ENCODE data around the gene HEXIM2.

The HEXIM2 gene

GRCh38 chr17:45128331-45128730, 33.3 kb upstream of the HEXIM2 start:
- DNase-seq, result no peak

- no peak for DNase-seq
These were observed 32.7 kb upstream of the HEXIM2 start for GRCh38 chr17:45128989-45129388.

- no peak for DNase-seq
These were observed 32.2 kb upstream of the HEXIM2 start for GRCh38 chr17:45129426-45129939.

DNA sequence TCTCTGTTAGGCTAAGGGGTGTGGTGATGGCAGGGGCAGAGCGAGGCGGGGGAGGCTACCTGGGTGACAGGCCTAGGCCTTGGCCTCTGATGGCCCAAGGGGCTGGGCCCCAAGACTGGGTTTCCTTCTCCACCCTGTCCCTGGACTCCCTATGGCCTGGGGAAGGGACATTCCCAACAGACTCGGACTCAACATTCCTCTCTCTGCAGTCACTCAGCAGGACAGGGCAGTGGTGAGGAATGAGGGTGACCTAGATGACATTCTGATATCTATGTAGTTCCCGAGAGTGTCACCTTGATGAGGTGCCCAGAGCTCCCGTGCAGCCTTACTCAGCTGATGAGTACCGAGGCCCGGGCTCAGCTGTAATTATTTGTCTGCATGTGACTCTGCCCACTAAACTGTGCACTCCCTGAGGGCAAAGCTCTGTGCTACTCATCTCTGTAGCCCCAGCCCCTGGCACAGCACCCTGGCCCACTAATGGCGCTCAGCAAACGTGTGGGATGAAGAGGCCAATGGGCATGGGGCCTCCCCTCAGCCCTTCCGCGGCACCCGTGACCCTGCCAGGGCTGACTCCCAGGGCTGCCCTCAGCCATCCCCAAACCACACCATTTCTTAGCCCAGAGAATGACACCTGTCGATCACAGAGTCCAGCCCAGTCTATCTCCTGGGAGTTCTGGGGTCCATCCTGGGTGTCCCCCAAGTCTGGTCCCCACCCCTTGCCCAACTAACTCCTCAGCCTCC, 31.6 kb upstream of the HEXIM2 start:
- DNase-seq, result no peak

DNA sequence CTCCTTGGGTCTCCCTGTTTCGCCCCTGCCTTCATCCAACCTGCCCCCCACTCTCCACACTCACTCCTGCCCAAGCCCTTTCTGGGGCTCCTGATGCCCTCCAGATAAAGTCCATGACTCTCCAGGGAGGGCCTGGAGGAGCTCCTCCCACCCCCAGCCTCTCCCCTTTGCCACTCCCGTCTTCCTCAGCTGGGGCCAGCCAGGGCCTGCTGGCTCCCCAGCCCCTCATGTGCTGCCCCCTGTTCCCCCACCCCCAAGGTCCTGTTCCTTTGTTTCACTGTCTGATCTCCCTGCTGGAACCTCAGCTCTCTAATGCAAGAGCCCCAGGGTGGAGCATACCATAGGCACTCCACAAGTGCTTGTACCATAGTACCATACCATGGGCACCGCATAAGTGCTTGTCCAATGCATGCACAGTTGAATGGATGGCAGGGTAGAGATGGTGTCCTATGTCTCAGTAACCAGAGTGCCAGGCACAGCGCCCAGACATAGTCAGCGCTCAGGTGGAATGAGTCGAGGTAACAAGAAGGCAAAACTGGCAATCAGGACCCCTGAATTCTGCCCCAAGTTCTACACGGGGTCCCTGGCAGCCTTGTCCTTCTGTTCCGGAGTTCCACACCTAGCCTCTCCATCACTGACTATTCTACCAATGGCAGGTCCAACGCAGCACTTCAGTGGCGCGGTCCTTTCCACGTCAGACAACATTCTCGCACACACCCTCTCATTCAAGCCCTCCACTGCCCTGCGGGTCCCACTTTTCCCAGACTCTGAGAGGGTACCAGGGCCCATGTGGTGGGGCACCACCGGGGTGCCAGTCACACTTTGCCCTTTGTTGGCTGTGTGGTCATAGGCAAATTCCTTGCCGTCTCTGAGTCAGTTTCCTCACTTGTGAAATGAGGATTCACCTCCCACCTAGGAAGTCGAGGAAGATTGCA, 30.7 kb upstream of the HEXIM2 start:
- DNase-seq, result no peak

DNA sequence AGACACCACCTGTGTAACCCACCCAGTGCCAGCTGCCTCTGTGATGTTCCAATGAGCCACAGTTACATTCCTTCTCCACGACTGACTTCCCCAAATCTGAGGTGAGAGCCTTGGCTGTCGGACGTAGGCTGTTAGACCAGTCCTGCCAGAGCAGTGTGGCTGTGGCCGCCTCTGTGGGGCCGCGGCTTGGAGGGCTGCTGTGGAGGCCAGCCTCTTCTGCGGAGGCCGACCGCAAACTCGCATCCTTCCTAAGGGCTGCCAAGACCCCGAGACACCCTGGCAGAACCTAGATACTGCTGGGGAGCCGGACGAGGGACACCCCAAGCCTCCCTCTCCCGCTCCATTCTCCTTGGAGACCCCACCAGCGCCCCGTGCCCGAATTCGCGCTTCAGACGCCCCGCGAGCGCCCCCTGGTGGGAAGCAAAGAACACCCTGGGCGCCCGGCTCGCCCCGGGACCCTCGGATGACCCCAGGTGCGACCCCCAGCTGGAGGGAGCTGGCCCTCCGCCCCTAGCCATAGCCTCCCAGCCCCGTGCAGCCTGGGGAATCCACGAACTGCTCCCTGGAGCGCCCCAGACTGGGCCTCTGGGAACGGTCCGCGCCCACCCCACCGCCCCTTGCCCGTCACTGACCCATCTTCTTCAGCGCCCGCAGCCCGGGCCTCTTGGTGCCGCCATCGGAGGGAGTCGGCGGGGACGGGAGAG, 29.9 kb upstream of the HEXIM2 start:
- no peak for DNase-seq

DNA sequence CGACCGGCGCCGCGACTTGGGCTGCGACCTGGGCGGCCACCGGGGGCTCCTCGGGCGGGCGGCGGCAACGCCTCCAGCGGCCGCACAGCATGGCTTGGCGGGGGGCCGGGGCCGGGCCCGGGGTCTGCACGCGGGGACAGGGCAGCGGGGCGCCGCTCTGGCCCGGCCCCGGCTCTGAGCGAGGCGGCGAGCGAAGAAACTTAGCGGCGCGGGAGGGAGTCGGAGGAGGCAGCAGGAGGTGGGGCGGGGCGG, 29.4 kb upstream of the HEXIM2 start, which contains the start of gene PLCD3:
Gene PLCD3, minus strand, starts transcription at position 196 of the 252 bp plus-strand sequence. Its CDS starts 105 bp downstream, at position 91.
- no peak for DNase-seq

GRCh38 chr17:45132572-45133463, 28.9 kb upstream of the HEXIM2 start:
- peak; percentile 70 for DNase-seq

DNA sequence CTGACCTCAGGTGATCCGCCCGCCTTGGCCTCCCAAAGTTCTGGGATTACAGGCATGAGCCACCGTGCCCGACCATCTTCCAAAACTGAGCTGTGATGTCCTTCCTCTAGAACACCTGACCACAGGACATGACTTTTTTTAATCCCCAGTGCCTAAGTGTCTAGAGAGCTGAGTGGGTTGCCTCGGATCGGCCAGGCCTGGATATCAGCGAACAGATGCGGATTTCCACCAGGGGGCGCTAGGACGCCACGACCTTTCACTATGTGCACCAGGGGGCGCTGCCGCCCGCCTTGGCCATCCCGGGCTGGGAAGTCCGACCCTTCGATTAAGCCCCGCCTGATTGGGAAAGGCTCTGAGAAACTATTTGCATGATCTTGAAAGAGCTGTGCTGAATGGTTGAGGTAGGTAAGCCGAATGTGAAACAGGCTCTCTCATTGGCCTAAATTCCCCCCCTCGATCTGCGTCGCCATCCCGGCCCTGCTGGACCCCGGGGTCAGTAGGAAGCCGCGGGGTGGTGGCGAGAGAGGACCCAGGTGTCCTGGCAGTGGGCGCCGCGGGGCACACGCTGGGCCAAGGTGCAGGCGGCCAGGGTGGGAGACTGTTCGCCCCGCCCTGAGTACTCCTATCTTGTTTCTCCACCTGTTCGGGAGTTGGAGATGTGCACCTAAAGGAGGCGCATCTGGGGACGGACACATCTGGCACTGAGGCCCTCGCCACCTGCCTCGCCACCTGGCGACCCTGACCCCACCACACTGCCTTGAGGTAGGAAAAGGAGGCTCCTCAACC, 26.3 kb upstream of the HEXIM2 start, which contains the start of gene ACBD4:
Gene ACBD4, plus strand, starts transcription at position 496 of the 786 bp plus-strand sequence. CDS start 458 bp downstream, outside the sequence.
- DNase-seq, result peak; percentile 89

DNA sequence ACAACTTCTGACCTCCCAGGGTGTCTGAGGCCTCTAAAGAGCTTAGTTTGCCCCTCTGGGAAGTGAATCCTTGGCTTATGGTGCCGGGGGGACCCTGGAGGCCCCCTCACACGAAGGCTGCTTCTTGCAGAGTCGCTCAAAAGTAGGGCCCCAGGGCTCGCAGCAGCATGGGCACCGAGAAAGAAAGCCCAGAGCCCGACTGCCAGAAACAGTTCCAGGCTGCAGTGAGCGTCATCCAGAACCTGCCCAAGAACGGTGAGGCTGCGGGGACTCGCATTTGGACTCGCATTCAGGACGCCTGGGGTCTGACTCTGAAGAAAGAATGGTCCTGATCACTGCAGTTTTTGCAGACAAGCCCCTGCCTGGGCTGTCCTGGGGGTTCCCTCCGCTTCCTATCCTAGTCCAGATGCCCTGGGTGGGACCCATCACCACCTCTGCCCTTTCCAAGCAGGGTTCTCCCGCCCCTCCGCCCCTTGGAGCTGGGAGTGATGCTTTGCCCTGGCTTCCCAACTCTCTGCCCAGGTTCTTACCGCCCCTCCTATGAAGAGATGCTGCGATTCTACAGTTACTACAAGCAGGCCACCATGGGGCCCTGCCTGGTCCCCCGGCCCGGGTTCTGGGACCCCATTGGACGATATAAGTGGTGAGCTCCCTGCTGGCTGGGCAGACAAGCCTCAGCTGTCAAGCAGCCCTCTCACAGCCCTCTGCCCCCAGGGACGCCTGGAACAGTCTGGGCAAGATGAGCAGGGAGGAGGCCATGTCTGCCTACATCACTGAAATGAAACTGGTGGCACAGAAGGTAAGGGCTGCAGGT, 25.5 kb upstream of the HEXIM2 start:
- DNase-seq, result no peak

DNA sequence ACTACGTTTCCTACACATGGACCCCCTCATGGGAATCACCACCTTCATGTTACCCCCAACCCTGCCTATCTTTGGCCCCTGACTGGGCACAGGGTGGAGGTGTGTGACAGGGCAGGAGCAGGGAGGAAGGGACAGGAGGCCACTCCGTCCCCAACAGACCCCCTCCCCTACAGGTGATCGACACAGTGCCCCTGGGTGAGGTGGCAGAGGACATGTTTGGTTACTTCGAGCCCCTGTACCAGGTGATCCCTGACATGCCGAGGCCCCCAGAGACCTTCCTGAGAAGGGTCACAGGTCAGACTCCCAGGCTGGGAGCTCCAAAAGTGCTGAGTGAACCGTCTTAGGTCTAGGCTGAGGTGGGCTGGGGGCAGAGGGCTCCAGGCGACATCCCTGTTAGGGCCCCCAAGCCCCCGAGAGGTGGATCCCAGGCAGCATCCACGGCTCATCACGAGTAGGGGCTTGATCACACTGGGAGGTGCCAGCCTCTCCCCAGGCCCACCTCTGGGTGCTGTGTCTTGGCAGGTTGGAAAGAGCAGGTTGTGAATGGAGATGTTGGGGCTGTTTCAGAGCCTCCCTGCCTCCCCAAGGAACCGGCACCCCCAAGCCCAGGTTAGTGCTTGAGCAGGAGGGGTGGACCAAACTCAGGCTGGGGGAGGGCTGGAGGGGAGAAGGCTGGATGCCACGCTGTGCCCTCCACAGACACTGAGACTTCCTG, 24.7 kb upstream of the HEXIM2 start:
- DNase-seq, result no peak

DNA sequence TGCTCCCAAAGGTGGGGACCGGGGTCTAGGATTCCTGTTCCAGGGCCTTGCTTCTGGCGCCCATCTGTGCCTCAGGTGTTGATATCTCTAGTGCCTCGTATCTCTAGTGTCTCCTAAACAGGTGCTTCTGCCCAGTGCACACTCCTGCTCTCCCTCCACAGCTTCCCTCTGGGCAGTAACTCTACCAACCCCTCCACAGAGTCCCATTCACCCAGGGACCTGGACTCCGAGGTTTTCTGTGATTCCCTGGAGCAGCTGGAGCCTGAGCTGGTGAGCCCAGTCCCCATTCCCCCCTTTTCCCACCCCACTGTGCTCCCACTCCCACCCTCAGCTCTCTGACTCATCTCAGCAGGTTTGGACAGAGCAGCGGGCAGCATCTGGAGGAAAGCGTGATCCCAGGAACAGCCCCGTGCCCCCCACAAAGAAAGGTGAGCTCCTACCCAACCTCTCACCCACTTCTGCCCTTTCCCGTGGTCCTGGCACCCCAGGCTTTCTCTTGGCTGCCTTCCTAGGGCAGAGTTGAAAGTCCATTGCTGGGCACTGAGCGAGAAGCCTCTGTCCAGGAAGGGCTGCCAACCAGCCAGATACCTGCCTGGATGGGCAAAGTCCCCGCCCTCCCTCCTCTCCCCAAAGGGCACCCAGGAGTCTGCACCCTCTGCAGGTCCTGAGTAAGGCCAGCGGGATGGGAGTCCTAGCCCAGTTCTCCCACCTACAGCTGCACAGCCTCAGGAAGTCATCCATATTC, 23.9 kb upstream of the HEXIM2 start:
- no peak for DNase-seq

GRCh38 chr17:45138911-45139532, 22.7 kb upstream of the HEXIM2 start:
- no peak for DNase-seq

DNA sequence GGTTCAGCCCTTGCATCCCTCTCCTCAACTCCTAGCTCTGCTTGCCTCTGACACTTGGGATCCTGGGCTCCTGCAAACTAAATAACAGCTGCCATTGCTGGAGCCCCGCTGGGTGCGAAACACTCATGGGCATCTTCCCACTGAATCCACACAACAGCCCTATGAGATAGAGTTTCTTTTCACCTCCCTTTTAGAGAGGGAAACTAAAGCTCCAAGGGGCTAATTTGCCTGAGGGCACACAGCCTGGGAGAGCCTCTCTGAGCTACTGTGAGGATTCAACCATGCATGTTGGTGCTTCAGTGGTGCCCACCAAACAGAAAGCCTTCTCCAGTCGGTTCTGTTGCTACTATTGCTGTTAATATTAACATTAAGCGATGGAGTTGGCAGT, 22.1 kb upstream of the HEXIM2 start:
- DNase-seq, result no peak

GRCh38 chr17:45143094-45143670, 18.5 kb upstream of the HEXIM2 start:
- no peak for DNase-seq

DNA sequence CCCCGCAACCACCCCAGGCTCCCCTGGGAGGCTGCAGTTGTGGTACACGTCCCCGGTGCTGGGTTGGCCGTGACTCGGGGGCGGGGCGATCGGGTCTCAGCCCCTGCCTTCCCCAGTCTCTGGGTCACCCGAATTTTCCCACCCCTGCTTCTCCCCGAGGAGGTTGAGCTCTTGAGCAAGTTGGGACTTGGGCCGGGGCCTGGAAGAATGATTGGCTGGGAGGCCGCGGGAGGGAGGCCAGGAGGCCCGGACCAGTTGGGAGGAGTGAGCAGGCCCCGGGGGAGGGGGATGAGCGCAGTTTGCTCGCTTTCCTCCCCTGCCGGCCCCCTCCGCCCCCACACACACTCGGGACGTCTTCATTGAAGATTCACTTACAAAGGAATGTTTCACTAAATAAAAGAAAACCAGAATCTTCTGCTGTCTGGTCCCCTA, 17.9 kb upstream of the HEXIM2 start:
- no peak for DNase-seq

GRCh38 chr17:45144199-45145034, 17.3 kb upstream of the HEXIM2 start:
- DNase-seq, result no peak
